SH-SY5Y (cell line): ENCODE results near the gene UBB.

ENCODE experiments used
- GATA2 ChIP-seq: IDR thresholded peaks from 2 replicates; pipeline ENCODE4 v1.6.1; 2011; ENCODE audit warnings: mild to moderate bottlenecking, low read depth, low read length
- GATA3 ChIP-seq: IDR thresholded peaks from 2 replicates; pipeline ENCODE4 v1.6.1; 2011; ENCODE audit warnings: low read depth, mild to moderate bottlenecking, low read length, moderate library complexity

The UBB gene

GRCh38 chr17:16391451-16391850, 10.6 kb downstream of the UBB start:
- TF ChIP-seq GATA3 (no peak), GATA2 (no peak)

- peak; percentile 53; the same call in 1 of the 2 replicates for TF ChIP-seq GATA3
- TF ChIP-seq GATA2, result peak; percentile 94
Observed at GRCh38 chr17:16398270-16399267, 17.7 kb downstream of the UBB start.

GRCh38 chr17:16406742-16407674, 26.1 kb downstream of the UBB start:
- no peak for TF ChIP-seq GATA2
- TF ChIP-seq GATA3, result no peak

- TF ChIP-seq GATA3 (no peak), GATA2 (no peak)
Observed at GRCh38 chr17:16407911-16408588, 27.2 kb downstream of the UBB start.

DNA sequence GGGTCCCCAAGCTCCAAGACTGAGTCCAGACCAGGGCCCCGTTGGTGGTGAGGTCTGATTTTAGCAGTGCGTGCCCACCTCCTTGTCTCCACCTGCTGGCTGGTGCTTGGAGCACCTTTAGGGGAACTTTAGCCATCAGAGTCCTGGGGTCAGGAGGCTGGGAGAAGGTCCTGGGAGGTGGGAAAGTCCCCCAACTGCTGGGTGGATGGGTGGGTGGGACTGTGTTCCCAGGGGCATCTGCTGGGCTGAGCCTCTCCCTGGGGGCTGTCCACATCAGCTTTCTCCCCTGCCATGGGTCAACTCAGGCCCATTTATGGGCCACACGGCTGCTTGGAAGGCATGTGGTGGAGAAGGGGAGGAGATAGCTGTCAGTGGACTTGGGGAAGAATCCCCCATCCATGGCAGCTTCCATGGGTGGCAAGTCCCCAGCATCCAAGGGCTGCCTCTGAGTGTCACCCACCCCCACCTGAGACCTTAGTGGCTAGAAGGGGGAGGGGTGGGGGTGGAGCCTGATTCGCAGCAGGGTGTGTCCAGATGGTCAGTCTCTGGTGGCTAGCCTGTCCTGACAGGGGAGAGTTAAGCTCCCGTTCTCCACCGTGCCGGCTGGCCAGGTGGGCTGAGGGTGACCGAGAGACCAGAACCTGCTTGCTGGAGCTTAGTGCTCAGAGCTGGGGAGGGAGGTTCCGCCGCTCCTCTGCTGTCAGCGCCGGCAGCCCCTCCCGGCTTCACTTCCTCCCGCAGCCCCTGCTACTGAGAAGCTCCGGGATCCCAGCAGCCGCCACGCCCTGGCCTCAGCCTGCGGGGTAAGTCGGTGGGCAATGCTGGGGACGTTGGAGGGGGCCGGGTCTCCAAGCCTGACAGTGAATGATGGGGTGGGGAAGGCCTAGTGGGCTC, 34.4 kb downstream of the UBB start, which contains the start of gene TRPV2:
TSS of gene TRPV2 (plus strand) at position 541 of the 894 bp plus-strand sequence. CDS start 2,098 bp downstream, outside the sequence.
- no peak for TF ChIP-seq GATA2

DNA sequence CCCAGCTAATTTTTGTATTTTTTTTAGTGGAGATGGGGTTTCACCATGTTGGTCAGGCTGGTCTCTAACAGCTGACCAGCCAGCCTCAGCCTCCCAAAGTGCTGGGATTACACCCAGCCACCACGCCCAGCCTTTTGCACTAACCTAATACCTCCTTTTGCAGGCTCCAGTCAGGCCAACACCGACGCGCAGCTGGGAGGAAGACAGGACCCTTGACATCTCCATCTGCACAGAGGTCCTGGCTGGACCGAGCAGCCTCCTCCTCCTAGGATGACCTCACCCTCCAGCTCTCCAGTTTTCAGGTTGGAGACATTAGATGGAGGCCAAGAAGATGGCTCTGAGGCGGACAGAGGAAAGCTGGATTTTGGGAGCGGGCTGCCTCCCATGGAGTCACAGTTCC, 36.5 kb downstream of the UBB start:
- TF ChIP-seq GATA2 (no peak), GATA3 (no peak)

DNA sequence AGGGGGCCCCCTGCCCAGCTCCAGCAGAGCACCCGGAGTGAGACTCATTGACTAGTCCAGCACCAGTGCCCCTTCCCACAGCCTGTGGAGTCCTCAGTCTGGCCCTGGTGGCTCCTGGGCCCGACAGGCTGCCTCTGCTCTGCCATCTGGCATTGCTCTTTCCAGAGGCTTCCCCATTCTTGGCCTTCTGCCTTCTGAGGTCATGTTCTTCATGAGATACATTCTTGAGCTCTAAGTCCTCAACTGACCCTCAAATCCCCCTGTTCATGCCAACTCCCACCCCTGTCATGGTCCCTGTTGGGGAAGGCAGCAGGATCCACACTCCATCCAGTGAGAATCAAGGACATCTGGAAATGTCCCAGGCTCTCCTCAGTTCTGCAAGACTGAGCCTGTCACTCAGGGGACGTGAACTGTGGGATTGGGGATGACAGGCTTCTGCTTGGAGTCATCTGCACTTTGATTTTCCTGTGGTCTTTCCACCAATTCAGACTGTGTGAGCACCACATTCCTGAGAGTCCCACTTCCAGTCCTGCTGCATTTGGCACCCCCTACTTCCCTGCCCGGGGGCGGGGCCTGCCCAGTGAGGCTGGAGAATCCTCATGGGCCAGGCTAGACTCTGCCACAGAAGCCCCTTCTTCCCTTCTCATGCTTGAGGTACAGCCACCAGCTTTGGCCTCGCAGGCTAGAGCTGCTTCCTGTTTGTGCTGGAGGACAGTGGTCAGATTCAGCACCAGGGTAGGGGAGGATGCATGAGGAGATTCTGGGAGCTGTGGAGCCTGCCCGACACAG, 37.2 kb downstream of the UBB start:
- no peak for TF ChIP-seq GATA3
- TF ChIP-seq GATA2, result no peak

DNA sequence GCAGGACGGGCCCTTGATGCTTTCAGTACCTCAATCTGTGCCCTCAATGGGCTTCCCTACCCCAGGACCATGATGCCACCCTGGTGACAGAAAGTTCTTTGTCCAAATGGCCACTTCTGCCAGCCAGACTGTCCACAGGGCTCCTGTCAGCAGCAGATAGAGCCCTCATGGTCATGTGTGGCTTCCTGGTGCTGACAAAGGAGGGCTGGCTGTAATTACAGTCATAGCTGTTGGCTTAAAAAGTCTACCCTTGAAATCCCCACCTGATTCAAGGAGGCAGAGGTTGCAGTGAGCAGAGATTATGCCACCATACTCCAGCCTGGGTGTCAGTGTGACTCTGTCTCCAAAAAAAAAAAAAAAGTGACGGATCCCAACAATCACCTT, 37.8 kb downstream of the UBB start:
- TF ChIP-seq GATA2 (no peak), GATA3 (no peak)

- peak; percentile 51 for TF ChIP-seq GATA2
- no peak for TF ChIP-seq GATA3
Observed at GRCh38 chr17:16419074-16419928, 38.4 kb downstream of the UBB start.

DNA sequence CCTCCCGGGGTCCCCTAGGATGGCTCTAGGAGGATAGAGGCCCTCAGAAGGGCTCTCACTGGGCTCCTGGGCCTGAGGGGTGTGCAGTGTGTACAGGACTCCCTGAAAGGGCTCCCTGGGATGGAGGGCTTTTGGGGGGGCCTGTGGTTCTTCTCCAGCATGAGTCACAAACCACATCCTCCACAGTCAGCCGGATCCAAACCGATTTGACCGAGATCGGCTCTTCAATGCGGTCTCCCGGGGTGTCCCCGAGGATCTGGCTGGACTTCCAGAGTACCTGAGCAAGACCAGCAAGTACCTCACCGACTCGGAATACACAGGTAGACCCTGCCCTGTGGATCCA, 39.0 kb downstream of the UBB start:
- TF ChIP-seq GATA3, result no peak

- TF ChIP-seq GATA2 (no peak), GATA3 (no peak)
Observed at GRCh38 chr17:16422416-16422815, 41.5 kb downstream of the UBB start.

DNA sequence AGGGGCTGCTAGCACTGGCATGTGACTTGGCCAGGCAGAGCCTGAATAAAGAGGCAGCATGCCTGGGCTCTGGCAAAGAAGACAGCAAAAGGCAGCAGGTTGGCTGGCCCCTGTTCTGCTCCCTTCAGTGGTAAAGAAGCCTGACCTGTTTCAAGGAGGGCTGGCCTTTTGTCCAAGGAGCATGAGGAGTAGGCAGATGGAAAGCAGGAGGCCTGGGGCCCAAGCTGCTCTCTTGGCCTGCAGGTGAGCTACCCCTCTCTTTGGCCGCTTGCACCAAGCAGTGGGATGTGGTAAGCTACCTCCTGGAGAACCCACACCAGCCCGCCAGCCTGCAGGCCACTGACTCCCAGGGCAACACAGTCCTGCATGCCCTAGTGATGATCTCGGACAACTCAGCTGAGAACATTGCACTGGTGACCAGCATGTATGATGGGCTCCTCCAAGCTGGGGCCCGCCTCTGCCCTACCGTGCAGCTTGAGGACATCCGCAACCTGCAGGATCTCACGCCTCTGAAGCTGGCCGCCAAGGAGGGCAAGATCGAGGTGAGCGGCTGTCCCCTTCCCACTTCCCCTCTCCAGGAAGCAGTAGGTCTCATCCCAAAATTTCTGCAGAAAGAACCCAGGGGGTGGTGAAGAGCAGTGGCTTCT, 42.5 kb downstream of the UBB start:
- TF ChIP-seq GATA2, result no peak
- TF ChIP-seq GATA3, result no peak

DNA sequence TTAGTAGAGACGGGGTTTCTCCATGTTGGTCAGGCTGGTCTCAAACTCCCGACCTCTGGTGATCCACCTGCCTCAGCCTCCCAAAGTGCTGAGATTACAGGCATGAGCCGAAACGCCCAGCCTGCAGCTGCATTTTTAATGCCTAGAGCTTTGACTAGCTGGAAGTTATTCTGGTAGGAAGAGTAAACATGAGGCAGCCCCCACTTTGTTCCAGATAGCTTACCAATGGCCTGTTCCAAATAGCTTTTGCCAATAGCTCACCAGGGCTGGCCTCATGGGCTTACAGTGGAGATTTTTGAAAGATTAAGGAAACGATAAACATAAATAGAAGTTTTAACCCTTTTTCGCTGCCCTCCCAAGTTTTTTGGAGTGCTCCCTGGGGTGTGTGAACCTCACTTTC, 44.3 kb downstream of the UBB start:
- TF ChIP-seq GATA2 (no peak), GATA3 (no peak)
